HG03558 (cell line): ENCODE measurements around the gene CSMD2.

ENCODE experiments used
- ATAC-seq: cut with Tn5 transposase; IDR thresholded peaks from one replicate; pipeline ENCODE4 v1.9.1; 2021; ENCODE audit warnings: moderate number of reproducible peaks; ENCODE audit not compliant: unreplicated experiment; ENCODE audit errors: extremely low read depth

CSMD2 gene

DNA sequence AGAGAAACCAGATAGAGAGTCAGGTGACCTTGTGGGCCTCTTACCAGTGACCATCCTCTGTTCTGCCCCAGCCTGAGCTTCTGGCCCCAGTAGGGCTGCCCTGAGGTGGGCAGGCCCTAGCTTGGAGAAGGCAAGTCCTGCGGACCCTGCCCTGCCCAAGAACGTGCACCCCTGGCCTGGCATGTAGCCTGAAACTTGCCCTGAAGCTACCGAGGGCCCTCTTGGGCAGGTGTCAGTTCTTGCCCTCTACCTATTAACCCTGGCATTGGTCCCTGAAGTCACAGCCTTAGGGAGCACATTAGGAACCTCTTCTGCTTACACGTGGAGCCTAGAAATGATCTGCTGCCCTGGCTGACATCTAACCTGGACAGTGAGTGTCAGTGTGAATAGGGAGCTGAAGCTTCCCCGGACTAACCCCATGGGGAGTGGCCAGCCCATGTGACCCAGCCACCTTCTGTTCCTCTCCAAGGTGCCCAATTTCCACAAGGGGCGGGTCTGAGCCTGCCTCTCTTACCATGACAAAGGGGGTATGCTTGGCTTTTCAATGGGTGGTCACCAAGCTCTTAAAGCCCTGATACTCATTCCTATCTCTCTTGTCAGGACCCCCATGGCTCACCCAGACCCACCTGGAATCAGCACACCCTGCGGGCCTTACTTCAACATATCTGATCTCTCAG is 529.6 kb downstream of the CSMD2 start:
- no peak for ATAC-seq

- no peak for ATAC-seq
Measured at GRCh38 chr1:33634806-33635205, 530.2 kb downstream of the CSMD2 start.

DNA sequence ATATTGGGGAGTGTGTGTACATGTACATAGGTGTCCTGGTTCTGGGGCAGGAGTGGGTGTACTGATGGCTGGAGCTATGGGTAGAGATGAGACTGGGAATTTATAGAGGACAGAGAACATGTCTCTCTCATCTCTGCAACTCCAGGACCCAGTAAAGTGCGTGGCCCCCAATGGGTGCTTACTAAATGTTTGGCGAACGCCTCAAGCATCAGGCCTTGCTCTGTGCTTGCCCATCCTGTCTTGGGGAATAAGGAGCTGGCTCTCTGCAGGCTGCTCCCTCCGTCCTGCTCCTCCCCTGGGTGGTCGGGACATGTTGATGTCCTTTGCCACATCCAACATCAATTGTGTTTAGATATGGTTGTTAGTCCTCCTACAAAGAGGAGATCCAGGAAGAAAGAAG is 530.9 kb downstream of the CSMD2 start:
- no peak for ATAC-seq

DNA sequence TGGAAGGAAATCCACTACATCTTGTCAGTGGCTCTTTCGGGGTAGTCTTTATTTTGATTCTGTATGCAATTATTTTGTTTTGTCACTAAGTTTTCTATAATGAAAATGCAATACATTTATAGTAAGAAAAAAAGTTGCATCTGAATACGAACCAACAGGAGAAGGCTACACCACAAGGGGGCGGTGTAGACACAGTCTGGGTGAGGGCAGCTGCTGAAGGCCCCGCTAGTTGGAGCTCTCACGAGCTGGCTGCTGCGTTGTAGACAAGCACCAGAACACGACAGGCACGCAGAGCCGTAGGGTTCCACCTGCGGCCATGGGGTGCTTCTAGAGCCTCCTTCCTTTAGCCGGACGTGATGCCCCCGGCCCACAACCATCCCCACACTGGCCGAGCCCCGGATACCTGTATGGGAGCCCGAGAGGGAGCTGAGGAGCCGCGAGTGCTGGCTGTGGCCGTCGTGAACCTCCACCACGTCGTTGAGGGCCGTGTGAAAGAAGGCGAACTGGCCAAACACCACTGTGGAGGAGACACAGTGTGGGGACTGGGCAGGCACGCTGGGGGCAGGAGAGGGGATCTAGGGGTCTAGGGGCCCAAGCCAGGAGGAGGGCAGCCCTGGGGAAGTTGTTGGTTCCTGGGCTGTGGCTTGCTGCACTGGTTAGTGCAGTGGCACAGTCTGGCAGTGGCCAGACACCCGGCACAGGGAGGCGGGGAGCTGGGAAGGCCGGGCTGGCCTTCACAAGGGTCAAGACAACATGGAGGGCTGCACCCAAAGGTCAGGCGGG is 531.8 kb downstream of the CSMD2 start:
- no peak for ATAC-seq

- no peak for ATAC-seq
Measured at GRCh38 chr1:33630686-33631085, 534.3 kb downstream of the CSMD2 start.

- no peak for ATAC-seq
Measured at GRCh38 chr1:33626801-33627200, 538.2 kb downstream of the CSMD2 start.

DNA sequence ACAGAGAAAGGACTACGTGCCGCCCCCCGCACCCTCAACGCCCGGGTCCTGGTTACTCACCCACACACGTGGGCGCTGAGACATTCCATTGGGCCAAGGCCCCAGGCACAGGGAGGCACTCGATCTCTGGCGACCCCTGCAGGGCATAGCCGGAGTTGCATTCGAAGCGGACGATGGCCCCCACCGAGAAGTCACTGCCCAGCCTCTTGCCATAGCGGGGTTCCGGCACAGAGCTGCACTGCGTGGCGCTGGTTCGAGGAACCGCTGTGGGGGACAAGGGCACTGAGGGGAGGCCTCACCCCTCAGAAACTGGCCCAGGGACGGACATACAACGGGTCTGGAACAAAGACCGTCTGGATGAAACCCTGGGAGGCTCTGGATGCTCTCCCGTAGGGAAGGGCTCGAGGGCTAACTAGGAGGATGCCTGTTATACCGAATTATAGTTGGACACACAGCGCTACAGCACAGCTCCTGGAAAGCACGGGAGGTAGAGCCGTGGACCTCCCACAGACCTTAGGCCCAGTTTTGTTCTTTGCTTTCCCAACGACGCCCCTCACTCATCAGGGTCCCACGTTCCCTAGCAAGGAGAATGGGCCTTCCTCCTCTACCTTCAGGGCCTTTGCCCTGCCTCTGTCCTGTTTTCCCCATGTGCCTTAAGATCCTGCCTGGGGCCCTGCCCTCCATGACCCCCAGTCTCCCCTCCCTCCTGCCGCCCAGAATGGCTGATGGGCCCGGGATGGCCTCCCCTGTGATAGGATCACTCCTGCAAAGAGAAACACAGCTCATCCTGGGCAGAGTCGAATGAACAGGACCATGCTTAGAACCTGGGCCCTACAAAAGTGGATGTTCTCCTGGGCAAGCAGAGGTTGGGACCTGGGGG is 539.8 kb downstream of the CSMD2 start:
- ATAC-seq, result no peak

- no peak for ATAC-seq
Measured at GRCh38 chr1:33624261-33624990, 540.6 kb downstream of the CSMD2 start.

DNA sequence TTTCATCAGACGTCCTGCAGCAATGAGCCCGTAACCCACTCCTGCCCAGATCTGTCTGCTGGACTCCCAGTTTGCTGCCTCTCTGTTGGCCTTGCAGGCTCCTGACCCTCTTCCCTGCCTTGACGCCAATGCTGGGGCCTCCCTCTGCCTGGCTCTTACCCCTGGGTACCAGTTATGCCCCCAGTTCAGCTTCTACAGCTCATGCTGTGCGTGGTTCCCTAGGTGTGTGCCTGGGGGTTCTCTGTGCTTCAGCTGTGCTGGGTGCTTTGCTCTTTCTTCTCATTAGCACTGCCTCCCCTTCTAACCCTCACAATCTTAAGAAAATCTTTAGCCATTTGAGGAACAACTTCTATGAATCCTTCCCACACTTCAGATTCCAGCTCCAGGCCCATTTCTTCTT is 541.2 kb downstream of the CSMD2 start:
- no peak for ATAC-seq

DNA sequence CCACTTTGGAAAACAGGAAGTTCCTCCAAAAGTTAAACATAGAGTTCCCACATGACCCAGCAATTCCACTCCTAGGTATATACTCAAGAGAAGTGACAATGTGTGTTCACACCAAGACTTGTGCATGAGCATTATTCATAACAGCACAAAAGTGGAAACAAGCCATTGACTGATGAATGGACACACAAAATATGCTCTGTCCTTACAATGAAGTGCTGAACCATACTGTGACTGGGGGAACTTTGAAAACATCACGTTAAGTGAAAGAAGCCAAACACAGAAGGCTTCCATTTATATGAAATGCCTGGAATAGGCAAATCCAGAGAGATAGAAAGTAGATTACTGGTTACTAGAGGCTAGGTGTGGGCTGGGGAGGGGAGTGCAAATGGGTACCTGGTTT is 542.3 kb downstream of the CSMD2 start:
- ATAC-seq, result no peak

GRCh38 chr1:33618636-33619035 is 546.4 kb downstream of the CSMD2 start:
- no peak for ATAC-seq

- ATAC-seq, result no peak
Measured at GRCh38 chr1:33617451-33617850, 547.6 kb downstream of the CSMD2 start.

- no peak for ATAC-seq
Measured at GRCh38 chr1:33616780-33617179, 548.2 kb downstream of the CSMD2 start.

DNA sequence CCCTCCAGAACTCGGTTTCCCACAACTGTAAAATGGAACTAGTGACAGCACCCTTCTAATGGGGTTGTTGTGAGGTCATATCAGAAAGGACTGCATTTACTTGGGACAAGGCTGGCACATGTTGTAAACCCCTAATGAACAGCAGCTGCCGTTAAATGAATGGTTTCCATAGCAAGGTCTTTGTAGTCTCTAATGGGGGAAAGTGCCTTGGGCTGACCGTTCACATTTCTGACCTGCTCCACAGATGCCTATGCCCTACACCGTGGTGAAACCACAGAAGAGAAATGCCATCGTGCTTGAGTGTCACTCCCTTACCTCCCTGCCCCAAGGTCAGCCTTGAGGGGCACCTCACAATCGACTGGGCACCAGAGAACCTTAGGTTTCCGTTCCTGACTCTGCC is 549.5 kb downstream of the CSMD2 start:
- ATAC-seq, result no peak

DNA sequence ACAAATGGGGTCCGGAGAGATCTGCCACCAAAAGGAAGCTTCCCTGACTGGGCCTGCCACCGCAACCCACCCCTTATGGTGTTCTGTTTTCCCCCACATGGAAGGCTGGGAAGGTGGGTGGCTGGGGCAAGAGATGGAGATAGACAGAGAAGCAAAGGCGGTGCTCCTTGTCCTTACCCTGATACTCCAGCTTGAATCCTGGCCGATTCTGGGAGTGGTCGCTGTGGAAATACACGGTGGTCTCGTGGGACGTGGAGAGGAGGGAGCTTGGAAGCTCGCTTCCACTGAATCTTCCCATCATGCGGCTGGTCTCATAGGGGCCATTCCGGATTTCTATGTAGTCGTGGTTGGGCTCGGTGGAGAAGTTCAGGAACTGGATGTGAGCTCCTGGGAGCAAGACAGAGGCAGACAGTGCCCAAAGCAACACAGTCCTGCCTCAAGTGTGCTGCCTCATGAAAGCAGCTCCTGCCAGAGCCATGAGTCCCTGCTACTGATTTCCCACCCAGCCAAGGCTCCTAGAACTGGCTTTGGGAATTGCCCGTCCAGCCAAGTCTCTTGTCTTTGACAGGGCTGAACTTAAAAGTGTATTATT is 554.1 kb downstream of the CSMD2 start:
- ATAC-seq, result no peak

GRCh38 chr1:33610391-33610790 is 554.6 kb downstream of the CSMD2 start:
- no peak for ATAC-seq

DNA sequence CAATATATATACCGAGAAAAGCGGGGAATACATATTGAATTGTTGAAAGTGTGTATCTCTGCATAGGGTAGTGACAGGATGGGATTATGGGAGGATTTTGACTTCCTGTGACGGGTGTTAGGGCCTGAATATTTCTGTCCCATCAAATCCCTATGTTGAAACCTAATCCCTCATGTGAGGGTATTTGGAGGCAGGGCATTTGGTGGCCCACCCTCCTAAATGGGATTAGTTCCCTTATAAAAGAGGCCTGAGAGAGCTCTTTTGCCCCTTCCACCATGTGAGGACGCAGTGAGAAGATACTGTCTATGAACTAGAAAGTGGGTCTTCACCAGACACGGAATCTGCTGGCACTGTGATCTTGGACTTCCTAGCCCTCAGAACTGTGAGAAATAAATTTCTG is 555.3 kb downstream of the CSMD2 start:
- ATAC-seq, result no peak

DNA sequence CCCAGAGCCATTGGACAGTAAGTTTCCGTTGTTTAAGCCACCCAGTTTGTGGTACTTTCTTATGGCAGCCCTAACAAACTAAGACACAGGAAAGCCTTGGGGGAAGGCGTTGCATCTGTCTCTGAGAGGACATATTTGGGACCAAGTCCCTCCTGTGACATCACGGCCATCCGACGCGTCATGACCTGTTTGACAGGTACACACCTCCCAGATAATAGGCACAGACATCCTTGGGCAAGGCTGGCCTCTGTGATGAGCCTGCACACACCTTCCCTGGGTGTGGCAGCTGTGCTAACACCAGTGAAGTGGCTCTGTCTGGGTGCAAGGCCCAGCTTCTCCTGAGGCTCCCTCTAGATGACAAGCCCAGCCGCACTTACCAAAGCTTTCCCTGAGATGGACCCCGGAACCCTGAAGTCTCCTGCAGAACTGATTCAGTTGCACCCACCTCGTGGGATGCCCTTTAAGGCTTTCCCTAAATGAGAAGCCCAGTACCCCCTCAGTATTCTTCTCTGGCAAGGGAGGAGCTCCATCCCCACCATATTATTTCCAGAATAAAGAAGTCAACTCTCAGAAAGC is 556.1 kb downstream of the CSMD2 start:
- no peak for ATAC-seq

DNA sequence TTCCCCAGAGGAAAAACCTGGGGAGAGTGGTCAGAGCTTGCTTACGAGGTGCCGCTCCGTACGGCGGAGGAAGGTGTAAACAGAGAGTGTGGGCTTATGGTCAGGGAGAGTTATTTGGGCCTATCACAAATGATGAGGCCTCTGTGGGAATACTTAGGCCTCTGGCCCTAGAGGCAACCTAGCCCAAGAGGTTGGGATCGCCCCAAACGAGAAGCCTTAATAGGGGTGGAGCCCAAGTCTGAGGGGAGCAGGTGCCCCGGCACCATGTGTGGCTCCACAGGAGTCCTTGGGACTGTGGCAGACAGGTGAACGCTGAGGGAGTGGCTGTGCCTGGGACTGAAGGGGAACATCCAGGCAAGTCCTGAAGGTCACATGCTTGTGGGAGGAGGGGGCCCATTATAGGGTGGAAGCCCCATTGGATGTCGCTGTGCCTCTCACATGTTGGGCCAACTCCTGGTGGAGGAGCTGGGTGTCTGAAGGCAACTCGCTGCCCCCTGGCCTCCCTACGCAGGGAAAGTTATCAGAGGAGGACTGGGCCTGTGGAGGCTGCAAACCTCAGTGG is 557.5 kb downstream of the CSMD2 start:
- ATAC-seq, result no peak
